T-helper 1 cell (primary cell): ENCODE data around the gene SAP25.
"Not testable (repeated sequence)": the region's sequence is repeated elsewhere in the genome, so short reads cannot be mapped to it uniquely, and the experiment has no call there.

ENCODE experiments used
- DNase-seq, 5 donors: peaks; one replicate each; pipeline ENCODE4 v3.0.0-alpha.2; 2012 to 2020

Gene SAP25

DNA sequence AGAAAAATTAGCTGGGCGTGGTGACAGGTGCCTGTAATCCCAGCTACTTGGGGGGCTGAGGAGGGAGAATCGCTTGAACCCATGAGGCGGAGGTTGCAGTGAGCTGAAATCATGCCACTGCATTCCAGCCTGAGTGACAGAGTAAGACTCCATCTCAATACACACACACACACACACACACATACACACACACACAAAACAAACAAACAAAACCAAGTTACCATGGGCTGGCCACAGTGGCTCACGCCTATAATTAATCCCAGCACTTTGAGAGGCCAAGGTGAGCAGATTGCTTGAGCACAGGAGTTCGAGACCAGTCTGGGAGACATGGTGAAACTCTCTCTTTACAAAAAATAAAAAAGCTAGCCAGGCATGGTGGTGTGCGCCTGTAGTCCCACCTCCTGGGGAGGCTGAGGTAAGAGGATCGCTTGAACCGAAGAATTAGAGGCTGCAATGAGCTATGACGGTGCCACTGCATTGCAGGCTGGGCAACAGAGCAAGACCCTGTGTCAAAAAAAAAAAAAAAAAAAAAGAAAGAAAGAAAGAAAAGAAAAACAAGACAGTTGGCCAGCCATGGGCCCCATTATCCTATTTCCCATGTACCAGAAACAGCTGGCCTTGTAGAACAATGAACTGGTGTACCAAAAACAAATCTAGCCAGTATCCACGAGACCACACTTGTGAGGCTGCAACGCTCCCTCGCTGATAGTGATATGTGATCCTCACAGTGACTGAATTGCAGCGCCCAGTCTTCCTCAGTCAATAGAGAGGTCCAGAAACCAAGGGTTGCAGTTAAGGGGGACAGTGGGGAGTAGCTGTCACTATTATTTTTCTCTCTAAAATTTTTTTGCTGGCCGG lies 41.3 kb downstream of the SAP25 start:
- no peak for DNase-seq

DNA sequence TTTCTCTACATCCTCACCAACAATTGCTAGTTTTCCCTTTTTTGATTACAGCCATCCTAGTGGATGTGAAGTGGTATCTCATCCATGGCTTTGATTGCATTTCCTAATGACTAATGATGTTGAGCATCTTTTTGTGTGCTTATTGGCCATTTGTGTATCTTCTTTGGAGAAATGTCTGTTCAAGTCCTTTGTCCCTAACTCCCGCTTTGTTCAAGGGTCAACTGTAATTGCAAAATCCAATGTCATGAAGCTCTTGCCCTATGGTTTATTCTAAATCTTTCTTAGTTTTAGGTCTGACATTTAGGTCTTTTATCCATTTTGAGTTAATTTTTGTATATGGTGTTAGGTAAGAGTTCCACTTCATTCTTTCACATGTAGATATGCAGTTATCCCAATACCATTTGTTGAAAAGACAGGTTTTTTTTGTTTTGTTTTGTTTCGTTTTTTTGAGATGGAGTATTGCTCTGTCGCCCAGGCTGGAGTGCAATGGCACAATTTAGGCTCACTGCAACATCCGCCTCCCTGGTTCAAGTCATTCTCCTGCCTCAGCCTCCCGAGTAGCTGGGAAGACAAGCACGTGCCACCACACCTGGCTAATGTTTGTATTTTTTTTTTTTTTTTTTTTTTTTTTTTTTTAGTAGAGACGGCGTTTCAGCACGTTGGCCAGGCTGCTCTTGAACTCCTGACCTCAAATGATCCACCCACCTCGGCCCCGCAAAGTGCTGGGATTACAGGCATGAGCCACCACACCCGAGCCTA lies 45.4 kb downstream of the SAP25 start:
- not testable (repeated sequence) for DNase-seq

DNA sequence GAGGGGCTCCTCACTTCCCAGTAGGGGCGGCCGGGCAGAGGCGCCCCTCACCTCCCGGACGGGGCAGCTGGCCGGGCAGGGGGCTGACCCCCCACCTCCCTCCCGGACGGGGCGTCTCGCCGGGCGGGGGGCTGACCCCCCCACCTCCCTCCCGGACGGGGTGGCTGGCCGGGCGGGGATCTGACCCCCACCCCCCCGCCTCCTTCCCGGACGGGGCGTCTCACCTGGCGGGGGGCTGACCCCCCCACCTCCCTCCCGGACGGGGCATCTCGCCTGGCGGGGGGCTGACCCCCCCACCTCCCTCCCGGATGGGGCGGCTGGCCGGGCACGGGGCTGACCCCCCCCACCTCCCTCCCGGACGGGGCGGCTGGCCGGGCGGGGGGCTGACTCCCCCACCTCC lies 50.5 kb downstream of the SAP25 start:
- not testable (repeated sequence) for DNase-seq
